Astrocyte (in vitro differentiated cells and primary cell): Measurements from ENCODE around the gene AASS. TPM values are rescaled to one million over a fixed set of nuclear protein-coding genes. Genes with fewer than 3 reads are reported as not detected.
"Not testable (repeated sequence)": the region's sequence is repeated elsewhere in the genome, so short reads cannot be mapped to it uniquely, and the experiment has no call there.

Experiments used
- DNase-seq: peaks from one replicate; pipeline ENCODE4 v3.0.0-alpha.2; 2010; ENCODE audit warnings: low read depth
- FAIRE-seq: peaks from 2 replicates; lab custom pipeline; 2011; peaks lifted over from hg19 to GRCh38; lab: Jason Lieb, UNC
- H2AFZ ChIP-seq: 2 replicates; pipeline ENCODE4 v1.6.0; 2012; ENCODE audit warnings: low read depth, low read length, inconsistent platforms
- H3K27ac ChIP-seq: 2 replicates; pipeline ENCODE4 v1.5.1; 2011; ENCODE audit warnings: low read depth, low read length, inconsistent platforms
- H3K27me3 ChIP-seq: 2 replicates; pipeline ENCODE4 v1.6.0; 2011; ENCODE audit warnings: low read length, inconsistent platforms; ENCODE audit not compliant: insufficient read depth
- H3K36me3 ChIP-seq: 2 replicates; pipeline ENCODE4 v1.5.1; 2011; ENCODE audit warnings: low read length, inconsistent platforms; ENCODE audit not compliant: insufficient read depth
- H3K4me1 ChIP-seq: 2 replicates; pipeline ENCODE4 v1.5.1; 2011; ENCODE audit warnings: low read length, inconsistent platforms; ENCODE audit not compliant: insufficient read depth
- H3K4me2 ChIP-seq: 2 replicates; pipeline ENCODE4 v1.6.0; 2012; ENCODE audit warnings: low read length, inconsistent platforms
- H3K4me3 ChIP-seq: 2 replicates; pipeline ENCODE4 v1.5.1; 2011; ENCODE audit warnings: low read depth, mild to moderate bottlenecking, low read length, inconsistent platforms; ENCODE audit not compliant: insufficient read depth
- H3K79me2 ChIP-seq: 2 replicates; pipeline ENCODE4 v1.6.0; 2012; ENCODE audit warnings: mild to moderate bottlenecking, low read length, inconsistent platforms; ENCODE audit not compliant: insufficient read depth
- H3K9ac ChIP-seq: 2 replicates; pipeline ENCODE4 v1.6.0; 2012; ENCODE audit warnings: mild to moderate bottlenecking, low read length, inconsistent platforms
- H3K9me3 ChIP-seq: 2 replicates; pipeline ENCODE4 v1.5.1; 2012; ENCODE audit warnings: low read depth, mild to moderate bottlenecking, low read length, inconsistent platforms; ENCODE audit not compliant: insufficient read depth
- H4K20me1 ChIP-seq: 2 replicates; pipeline ENCODE4 v1.6.0; 2012; ENCODE audit warnings: low read length, inconsistent platforms; ENCODE audit not compliant: insufficient read depth
- H3K27ac Mint-ChIP-seq: one replicate; pipeline ENCODE4 v1.8.0; 2021; ENCODE audit warnings: mild to moderate bottlenecking, mixed read lengths; ENCODE audit not compliant: unreplicated experiment
- H3K27me3 Mint-ChIP-seq: one replicate; pipeline ENCODE4 v1.8.0; 2021; ENCODE audit warnings: low read depth, mixed read lengths; ENCODE audit not compliant: unreplicated experiment
- H3K36me3 Mint-ChIP-seq: one replicate; pipeline ENCODE4 v1.8.0; 2021; ENCODE audit warnings: low read depth, mixed read lengths; ENCODE audit not compliant: unreplicated experiment
- H3K4me1 Mint-ChIP-seq: one replicate; pipeline ENCODE4 v1.8.0; 2021; ENCODE audit warnings: low read depth, mixed read lengths; ENCODE audit not compliant: unreplicated experiment
- H3K4me3 Mint-ChIP-seq: one replicate; pipeline ENCODE4 v1.8.0; 2021; ENCODE audit warnings: mild to moderate bottlenecking, moderate library complexity, mixed read lengths; ENCODE audit not compliant: unreplicated experiment
- H3K9me3 Mint-ChIP-seq: one replicate; pipeline ENCODE4 v1.8.0; 2021; ENCODE audit warnings: mild to moderate bottlenecking, mixed read lengths; ENCODE audit not compliant: unreplicated experiment
- EZH2 ChIP-seq: IDR thresholded peaks from 2 replicates; pipeline ENCODE4 v1.6.1; 2012; ENCODE audit warnings: mild to moderate bottlenecking, low read length, inconsistent platforms; ENCODE audit not compliant: insufficient read depth
- total RNA-seq: library from RNA; stranded (reverse); gene quantifications from 2 replicates; pipeline ENCODE4 v1.2.1, GENCODE V29; 2021
- TF ChIP-seq, protein P1 (sequence below): IDR thresholded peaks from 2 replicates; pipeline ENCODE4 v1.5.1; 2011; ENCODE audit warnings: low read depth, mild to moderate bottlenecking, inconsistent platforms, low read length, moderate library complexity; ENCODE audit not compliant: insufficient read depth

Gene AASS
- total RNA-seq, 1 donor from 2014 or later: 15.6 TPM

GRCh38 chr7:122183106-122183505, 39.1 kb upstream of the AASS start:
- Histone ChIP-seq H3K27ac (no peak overlapping the region), H3K27me3 (no peaks in the 10 kb centered on the region), H3K9ac (no peak overlapping the region), H3K4me1 (no peaks in the 10 kb centered on the region), H4K20me1 (no peaks in the 10 kb centered on the region), H3K9me3 (no peaks in the 10 kb centered on the region), H3K79me2 (no peaks in the 10 kb centered on the region), H3K4me3 (no peak overlapping the region), H2AFZ (no peak overlapping the region), H3K4me2 (no peak overlapping the region), H3K36me3 (no peaks in the 10 kb centered on the region)
- Mint-ChIP-seq H3K27ac (no peak overlapping the region), H3K4me3 (no peak overlapping the region), H3K27me3 (no peaks in the 10 kb centered on the region), H3K4me1 (no peaks in the 10 kb centered on the region), H3K36me3 (no peaks in the 10 kb centered on the region), H3K9me3 (no peaks in the 10 kb centered on the region)
- TF ChIP-seq, protein P1, sequence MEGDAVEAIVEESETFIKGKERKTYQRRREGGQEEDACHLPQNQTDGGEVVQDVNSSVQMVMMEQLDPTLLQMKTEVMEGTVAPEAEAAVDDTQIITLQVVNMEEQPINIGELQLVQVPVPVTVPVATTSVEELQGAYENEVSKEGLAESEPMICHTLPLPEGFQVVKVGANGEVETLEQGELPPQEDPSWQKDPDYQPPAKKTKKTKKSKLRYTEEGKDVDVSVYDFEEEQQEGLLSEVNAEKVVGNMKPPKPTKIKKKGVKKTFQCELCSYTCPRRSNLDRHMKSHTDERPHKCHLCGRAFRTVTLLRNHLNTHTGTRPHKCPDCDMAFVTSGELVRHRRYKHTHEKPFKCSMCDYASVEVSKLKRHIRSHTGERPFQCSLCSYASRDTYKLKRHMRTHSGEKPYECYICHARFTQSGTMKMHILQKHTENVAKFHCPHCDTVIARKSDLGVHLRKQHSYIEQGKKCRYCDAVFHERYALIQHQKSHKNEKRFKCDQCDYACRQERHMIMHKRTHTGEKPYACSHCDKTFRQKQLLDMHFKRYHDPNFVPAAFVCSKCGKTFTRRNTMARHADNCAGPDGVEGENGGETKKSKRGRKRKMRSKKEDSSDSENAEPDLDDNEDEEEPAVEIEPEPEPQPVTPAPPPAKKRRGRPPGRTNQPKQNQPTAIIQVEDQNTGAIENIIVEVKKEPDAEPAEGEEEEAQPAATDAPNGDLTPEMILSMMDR: no peak
- TF ChIP-seq EZH2: no peak
- DNase-seq (no peak), FAIRE-seq (no peak)

DNA sequence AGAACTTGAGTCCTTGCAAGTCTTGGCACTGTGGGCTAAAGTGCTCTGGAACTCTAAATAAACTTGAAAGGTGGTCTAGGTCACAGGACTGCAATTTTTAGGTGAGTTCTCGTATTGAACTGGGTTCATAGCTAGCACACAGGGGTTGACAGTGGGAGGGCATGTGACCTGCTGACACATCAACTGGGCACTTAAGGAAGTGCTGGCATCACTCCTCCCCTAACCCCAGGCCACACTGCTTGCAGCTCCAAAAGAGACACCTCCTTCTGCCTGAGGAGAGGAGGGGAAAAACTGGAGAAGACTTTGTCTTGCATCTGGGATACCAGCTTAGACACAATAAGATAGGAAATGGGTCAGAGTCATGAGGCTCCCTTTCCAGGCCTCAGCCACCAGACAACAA, 38.0 kb upstream of the AASS start:
- Mint-ChIP-seq H3K9me3 (no peaks in the 10 kb centered on the region), H3K27me3 (no peaks in the 10 kb centered on the region), H3K36me3 (no peaks in the 10 kb centered on the region), H3K4me3 (no peak overlapping the region), H3K27ac (no peak overlapping the region), H3K4me1 (no peaks in the 10 kb centered on the region)
- Histone ChIP-seq H4K20me1 (no peaks in the 10 kb centered on the region), H3K9ac (no peak overlapping the region), H3K4me3 (no peak overlapping the region), H3K9me3 (no peaks in the 10 kb centered on the region), H3K79me2 (no peaks in the 10 kb centered on the region), H2AFZ (no peak overlapping the region), H3K4me2 (no peak overlapping the region), H3K36me3 (no peaks in the 10 kb centered on the region), H3K27ac (no peak overlapping the region), H3K27me3 (no peaks in the 10 kb centered on the region), H3K4me1 (no peaks in the 10 kb centered on the region)
- FAIRE-seq (no peak), DNase-seq (no peak)
- TF ChIP-seq, protein P1: no peak
- no peak for TF ChIP-seq EZH2

DNA sequence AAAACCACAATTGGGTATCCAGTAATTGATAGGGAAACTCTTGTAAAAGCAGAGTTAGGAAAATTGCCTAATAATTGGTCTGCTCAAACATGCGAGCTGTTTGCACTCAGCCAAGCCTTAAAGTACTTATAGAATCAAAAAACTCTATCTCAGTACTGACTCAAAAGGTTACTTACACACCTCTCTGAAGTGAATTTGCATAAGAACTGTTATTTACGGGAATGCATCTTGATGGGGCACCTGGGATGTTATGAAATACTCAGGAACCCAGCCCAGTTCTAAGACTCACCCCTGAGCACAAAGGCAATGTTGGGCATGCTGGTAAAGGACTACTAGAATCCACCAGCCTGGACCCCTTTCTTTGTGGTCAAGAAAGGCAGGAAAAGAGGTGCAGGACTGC, 28.1 kb upstream of the AASS start:
- H3K27ac Mint-ChIP-seq, H3K4me3 Mint-ChIP-seq, H3K4me2 ChIP-seq: not testable (repeated sequence)

More for the DNA sequence above, 28.1 kb upstream of the AASS start:
- H3K9me3 ChIP-seq, H3K27me3 Mint-ChIP-seq, H3K4me1 Mint-ChIP-seq, H3K9ac ChIP-seq, H3K9me3 Mint-ChIP-seq, H3K36me3 Mint-ChIP-seq, DNase-seq, H3K4me3 ChIP-seq, FAIRE-seq, H3K27ac ChIP-seq, H4K20me1 ChIP-seq, H3K36me3 ChIP-seq, H2AFZ ChIP-seq, H3K79me2 ChIP-seq, H3K4me1 ChIP-seq, H3K27me3 ChIP-seq: not testable (repeated sequence)
